Brain microvascular endothelial cell (primary cell): Measurements from ENCODE around the gene LPIN3.

Experiments
- DNase-seq: peaks from one replicate; pipeline ENCODE4 v3.0.0-alpha.2; 2020
- H3K27ac ChIP-seq: fragments of 250-450 bp; sonication (Bioruptor Pico); 2 replicates; pipeline ENCODE4 v1.5.1; 2020; ENCODE audit warnings: mild to moderate bottlenecking, moderate library complexity
- H3K27me3 ChIP-seq: fragments of 250-450 bp; sonication (Bioruptor Pico); replicated peaks from 2 replicates; pipeline ENCODE4 v1.5.1; 2020; ENCODE audit warnings: mild to moderate bottlenecking
- H3K36me3 ChIP-seq: fragments of 250-450 bp; sonication (Bioruptor Pico); replicated peaks from 2 replicates; pipeline ENCODE4 v1.5.1; 2020; ENCODE audit warnings: mild to moderate bottlenecking
- H3K4me3 ChIP-seq: 2 replicates; pipeline ENCODE4 v1.5.1; 2011; ENCODE audit warnings: low read depth, mild to moderate bottlenecking, control low read depth, low read length, moderate library complexity
- in situ Hi-C: cut with HindIII; loops from 2 replicates; pipeline ENCODE4 v1.10.0; 2017; ENCODE audit warnings: low sequenced_read_pairs, low pct_ligation_motif_present
- TF ChIP-seq, protein P1 (sequence below): IDR thresholded peaks from 2 replicates; pipeline ENCODE4 v1.5.1; 2011; ENCODE audit warnings: low read depth, mild to moderate bottlenecking, moderate library complexity, low read length, control low read depth, inconsistent platforms; ENCODE audit errors: missing control alignments

Gene LPIN3

GRCh38 chr20:41391587-41392001, 51.0 kb downstream of the LPIN3 start:
- H3K27me3 ChIP-seq: no peaks in the 10 kb centered on the region
- TF ChIP-seq, protein P1, sequence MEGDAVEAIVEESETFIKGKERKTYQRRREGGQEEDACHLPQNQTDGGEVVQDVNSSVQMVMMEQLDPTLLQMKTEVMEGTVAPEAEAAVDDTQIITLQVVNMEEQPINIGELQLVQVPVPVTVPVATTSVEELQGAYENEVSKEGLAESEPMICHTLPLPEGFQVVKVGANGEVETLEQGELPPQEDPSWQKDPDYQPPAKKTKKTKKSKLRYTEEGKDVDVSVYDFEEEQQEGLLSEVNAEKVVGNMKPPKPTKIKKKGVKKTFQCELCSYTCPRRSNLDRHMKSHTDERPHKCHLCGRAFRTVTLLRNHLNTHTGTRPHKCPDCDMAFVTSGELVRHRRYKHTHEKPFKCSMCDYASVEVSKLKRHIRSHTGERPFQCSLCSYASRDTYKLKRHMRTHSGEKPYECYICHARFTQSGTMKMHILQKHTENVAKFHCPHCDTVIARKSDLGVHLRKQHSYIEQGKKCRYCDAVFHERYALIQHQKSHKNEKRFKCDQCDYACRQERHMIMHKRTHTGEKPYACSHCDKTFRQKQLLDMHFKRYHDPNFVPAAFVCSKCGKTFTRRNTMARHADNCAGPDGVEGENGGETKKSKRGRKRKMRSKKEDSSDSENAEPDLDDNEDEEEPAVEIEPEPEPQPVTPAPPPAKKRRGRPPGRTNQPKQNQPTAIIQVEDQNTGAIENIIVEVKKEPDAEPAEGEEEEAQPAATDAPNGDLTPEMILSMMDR: no peak
- H3K36me3 ChIP-seq: no peaks in the 10 kb centered on the region
- no peak for DNase-seq
- no peak overlapping the region for H3K4me3 ChIP-seq
- no peak overlapping the region for H3K27ac ChIP-seq
- in situ Hi-C loops: no loop called here

DNA sequence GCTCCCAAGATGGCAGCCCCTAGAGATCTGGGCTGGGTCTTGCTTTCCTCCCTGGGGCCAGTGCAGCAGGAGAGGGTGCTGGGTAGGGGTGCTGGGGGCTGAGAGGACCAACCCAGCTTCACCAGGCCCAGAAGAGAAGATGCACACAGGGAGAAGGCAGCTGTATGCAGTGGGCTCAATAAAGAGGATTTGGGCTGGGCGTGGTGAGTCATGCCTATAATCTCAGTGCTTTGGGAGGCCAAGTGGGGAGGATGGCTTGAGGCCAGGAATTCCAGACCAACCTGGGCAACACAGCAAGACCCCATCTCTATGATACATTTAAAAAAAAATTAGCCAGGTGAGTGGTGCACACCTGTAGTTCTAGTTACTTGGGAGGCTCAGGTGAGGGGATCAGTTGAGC, 51.7 kb downstream of the LPIN3 start:
- no peak overlapping the region for H3K4me3 ChIP-seq
- DNase-seq: no peak
- H3K27ac ChIP-seq: no peak overlapping the region
- H3K36me3 ChIP-seq: no peaks in the 10 kb centered on the region
- no peaks in the 10 kb centered on the region for H3K27me3 ChIP-seq
- TF ChIP-seq, protein P1: no peak
- in situ Hi-C loops: no loop called here

- H3K4me3 ChIP-seq: no peak overlapping the region
- TF ChIP-seq, protein P1: no peak
- in situ Hi-C loops: no loop called here
- H3K27me3 ChIP-seq: no peaks in the 10 kb centered on the region
- H3K36me3 ChIP-seq: no peaks in the 10 kb centered on the region
- H3K27ac ChIP-seq: no peak overlapping the region
- no peak for DNase-seq
Observed at GRCh38 chr20:41392871-41393704, 52.5 kb downstream of the LPIN3 start.

DNA sequence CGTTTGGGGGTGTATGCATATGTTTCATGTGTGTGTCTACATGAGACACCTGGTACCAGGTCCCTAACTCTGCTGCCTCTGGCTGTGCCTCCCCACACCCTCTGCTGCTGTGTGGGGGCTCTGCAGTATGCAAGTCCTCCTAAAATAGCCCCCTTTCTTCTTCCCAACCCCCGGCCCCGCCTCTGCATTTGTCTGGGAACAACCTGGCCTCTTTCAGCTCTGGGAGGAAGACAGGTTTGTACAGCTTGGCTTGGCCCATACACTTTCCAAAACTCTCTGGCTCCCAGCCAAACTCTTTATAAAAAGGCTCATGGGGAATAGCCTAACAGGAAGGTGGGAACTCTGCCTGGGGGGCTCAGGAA, 53.1 kb downstream of the LPIN3 start:
- no peaks in the 10 kb centered on the region for H3K27me3 ChIP-seq
- H3K4me3 ChIP-seq: no peak overlapping the region
- H3K27ac ChIP-seq: no peak overlapping the region
- DNase-seq: no peak
- TF ChIP-seq, protein P1: no peak
- no peaks in the 10 kb centered on the region for H3K36me3 ChIP-seq
- in situ Hi-C loops: no loop called here

DNA sequence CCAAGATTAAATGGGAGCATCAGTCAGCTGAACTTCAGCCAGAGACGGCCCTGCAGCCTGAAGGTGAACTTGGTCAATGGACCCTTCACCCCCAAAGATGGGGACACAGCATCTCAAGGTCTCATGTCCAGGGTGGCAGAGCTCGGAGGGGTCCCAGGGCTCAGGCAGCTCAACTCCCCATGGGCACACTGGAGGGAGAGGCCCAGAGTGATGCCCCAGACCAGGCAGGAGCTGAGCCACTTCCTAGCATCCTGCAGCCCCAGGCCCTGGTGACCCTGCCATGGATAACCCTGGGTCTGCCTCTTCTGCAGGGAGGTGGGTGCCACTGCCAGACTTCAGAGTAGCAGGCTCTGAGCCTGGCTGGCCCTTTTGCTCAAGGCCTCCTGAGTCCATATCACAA, 53.5 kb downstream of the LPIN3 start:
- Histone ChIP-seq H3K4me3 (no peak overlapping the region), H3K27me3 (no peaks in the 10 kb centered on the region), H3K36me3 (no peaks in the 10 kb centered on the region), H3K27ac (no peak overlapping the region)
- in situ Hi-C loops: no loop called here
- no peak for DNase-seq
- TF ChIP-seq, protein P1: no peak
